PC-3 (cell line): Measurements from ENCODE around the gene PAX2.

Experiments
- CTCF ChIP-seq: fragments of 300-600 bp; sonication (generic); conservative IDR thresholded peaks from 2 replicates; pipeline ENCODE4 v1.5.1; 2017; ENCODE audit warnings: antibody characterized with exemption, low read depth, mild to moderate bottlenecking, low read length
- EZH2 ChIP-seq: fragments of 300-600 bp; sonication (generic); IDR thresholded peaks from one replicate; pipeline ENCODE4 v1.6.1; 2017; ENCODE audit warnings: antibody characterized with exemption, mild to moderate bottlenecking, low read length; ENCODE audit not compliant: unreplicated experiment
- EZH2phosphoT487 ChIP-seq: fragments of 300-600 bp; sonication (generic); IDR thresholded peaks from 2 replicates; pipeline ENCODE4 v1.6.1; 2018; ENCODE audit warnings: mild to moderate bottlenecking, antibody characterized with exemption, low read length, borderline replicate concordance

GRCh38 chr10:100864978-100865377, 119.6 kb downstream of the PAX2 start:
- no peak for TF ChIP-seq CTCF
- TF ChIP-seq EZH2, result no peak
- TF ChIP-seq EZH2phosphoT487, result no peak
